SK-N-SH treated with all-trans-retinoic acid at 6 μM for 48 hours (cell line): Measurements from ENCODE around the gene CPZ.
"Not testable (repeated sequence)": the region's sequence is repeated elsewhere in the genome, so short reads cannot be mapped to it uniquely, and the experiment has no call there.

ENCODE experiments used
- OSR1 ChIP-seq: fragments of 250-450 bp; sonication (Bioruptor Pico); IDR thresholded peaks from 2 replicates; pipeline ENCODE4 v1.8.0; 2022; ENCODE audit warnings: moderate library complexity, mild to moderate bottlenecking, inconsistent platforms
- TOX ChIP-seq: fragments of 250-450 bp; sonication (Bioruptor Pico); IDR thresholded peaks from 2 replicates; pipeline ENCODE4 v1.8.0; 2021; ENCODE audit warnings: mild to moderate bottlenecking, moderate library complexity, borderline replicate concordance
- ZC3H10 ChIP-seq: fragments of 250-450 bp; sonication (Bioruptor Pico); IDR thresholded peaks from 2 replicates; pipeline ENCODE4 v1.5.1; 2021; ENCODE audit warnings: mild to moderate bottlenecking, moderate library complexity
- ZFP3 ChIP-seq: fragments of 250-450 bp; sonication (Bioruptor Pico); IDR thresholded peaks from 2 replicates; pipeline ENCODE4 v1.5.0; 2020; ENCODE audit warnings: mild to moderate bottlenecking, moderate library complexity
- ZFP30 ChIP-seq: fragments of 450-650 bp; formaldehyde crosslinking; IDR thresholded peaks from 2 replicates; pipeline ENCODE4 v1.5.0; 2022; ENCODE audit warnings: mild to moderate bottlenecking, moderate library complexity

DNA sequence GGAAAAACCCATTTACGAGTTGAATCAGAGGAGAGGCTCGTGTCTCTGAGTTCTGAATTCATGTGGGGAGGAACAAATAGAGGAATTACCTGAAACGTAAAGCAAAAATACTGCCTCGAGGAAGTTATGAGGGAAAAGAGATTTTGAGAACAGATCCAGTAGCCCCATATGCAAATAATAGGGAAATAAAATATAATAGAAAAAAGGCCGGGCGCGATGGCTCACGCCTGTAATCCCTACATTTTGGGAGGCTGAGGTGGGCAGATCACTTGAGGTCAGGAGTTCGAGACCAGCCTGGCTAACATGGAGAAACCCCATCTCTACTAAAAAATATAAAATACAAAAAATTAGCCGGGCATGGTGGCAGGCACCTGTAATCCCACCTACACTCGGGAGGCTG, 42.2 kb downstream of the CPZ start:
- TF ChIP-seq ZFP3 (CRISPR knock-in tag); OSR1; ZC3H10 (CRISPR knock-in tag); TOX (CRISPR knock-in tag); ZFP30: not testable (repeated sequence)
